IMR-90 (cell line): ENCODE results near the gene MDH1. TPM values are rescaled to one million over a fixed set of nuclear protein-coding genes. Genes with fewer than 3 reads are reported as not detected.

Source experiments
- ATAC-seq: fragments of 200-7000 bp; cut with Tn5 transposase; 2 replicates; pipeline ENCODE4 v1.9.1; 2020; ENCODE audit warnings: low read depth, mild to moderate bottlenecking, moderate library complexity
- BruUV-seq: library from RNA; stranded (reverse); fragments of 400-500 nt; replicated peaks from 2 replicates; lab custom pipeline; 2021; lab: Mats Ljungman, UMichigan
- CTCF ChIA-PET: fragments of 300-600 bp; formaldehyde crosslinking; extraction: SDS; loops from one replicate; lab custom pipeline; 2021; ENCODE audit warnings: antibody characterized with exemption; lab: Yijun Ruan, JAX
- POLR2A ChIA-PET: fragments of 300-600 bp; sonication (Branson Sonifier 250); formaldehyde crosslinking; loops from one replicate; lab custom pipeline; 2022; ENCODE audit warnings: antibody characterized with exemption; ENCODE audit not compliant: unreplicated experiment; lab: Charles Lee
- DNase-seq: peaks from one replicate; pipeline ENCODE4 v3.0.0; 2013
- H2AFZ ChIP-seq: replicated peaks from 2 replicates; pipeline ENCODE3; 2013; ENCODE audit warnings: low read length, mild to moderate bottlenecking; ENCODE audit not compliant: poor library complexity
- H2AK5ac ChIP-seq: 2 replicates; pipeline ENCODE4 v1.6.1; 2013; ENCODE audit warnings: low read depth, low read length, inconsistent platforms
- H2AK9ac ChIP-seq: replicated peaks from 2 replicates; pipeline ENCODE3; 2013; ENCODE audit warnings: mild to moderate bottlenecking, low read depth, low read length, moderate library complexity; ENCODE audit not compliant: poor library complexity
- H2BK120ac ChIP-seq: 2 replicates; pipeline ENCODE4 v1.6.1; 2013; ENCODE audit warnings: low read depth, low read length, inconsistent platforms
- H2BK15ac ChIP-seq: 3 replicates; pipeline ENCODE4 v1.6.1; 2013; ENCODE audit warnings: low read depth, low read length, inconsistent platforms
- H2BK20ac ChIP-seq: 2 replicates; pipeline ENCODE4 v1.6.1; 2013; ENCODE audit warnings: low read depth, mild to moderate bottlenecking, inconsistent platforms, low read length, moderate library complexity
- H2BK5ac ChIP-seq: 2 replicates; pipeline ENCODE4 v1.6.1; 2013; ENCODE audit warnings: mild to moderate bottlenecking, low read depth, low read length, inconsistent platforms; ENCODE audit not compliant: poor library complexity, severe bottlenecking
- H3K14ac ChIP-seq: replicated peaks from 2 replicates; pipeline ENCODE4 v1.6.1; 2013; ENCODE audit warnings: low read depth, low read length, inconsistent platforms
- H3K18ac ChIP-seq: 2 replicates; pipeline ENCODE4 v1.6.1; 2013; ENCODE audit warnings: low read depth, low read length, control low read depth
- H3K23ac ChIP-seq: 2 replicates; pipeline ENCODE4 v1.6.1; 2013; ENCODE audit warnings: low read depth, low read length, inconsistent platforms
- H3K27ac ChIP-seq: 2 replicates; pipeline ENCODE4 v1.5.1; 2013; ENCODE audit warnings: mild to moderate bottlenecking, control low read depth, low read length; ENCODE audit not compliant: insufficient read depth
- H3K27me3 ChIP-seq: 2 replicates; pipeline ENCODE4 v1.6.1; 2013; ENCODE audit warnings: low read length; ENCODE audit not compliant: control insufficient read depth, insufficient read depth
- H3K36me3 ChIP-seq: 2 replicates; pipeline ENCODE4 v1.6.1; 2013; ENCODE audit warnings: low read length, mixed read lengths; ENCODE audit not compliant: control insufficient read depth, insufficient read depth
- H3K4ac ChIP-seq: 2 replicates; pipeline ENCODE4 v1.6.1; 2013; ENCODE audit warnings: low read depth, low read length, inconsistent platforms
- H3K4me1 ChIP-seq: 2 replicates; pipeline ENCODE4 v1.6.1; 2013; ENCODE audit warnings: low read length, mixed read lengths; ENCODE audit not compliant: control insufficient read depth, insufficient read depth
- H3K4me2 ChIP-seq: 2 replicates; pipeline ENCODE4 v1.6.1; 2013; ENCODE audit warnings: low read depth, mild to moderate bottlenecking, control low read depth, low read length, moderate library complexity
- H3K4me3 ChIP-seq: 2 replicates; pipeline ENCODE4 v1.5.1; 2013; ENCODE audit warnings: low read depth, mild to moderate bottlenecking, control low read depth, low read length, moderate library complexity; ENCODE audit not compliant: insufficient read depth
- H3K56ac ChIP-seq: 2 replicates; pipeline ENCODE4 v1.6.1; 2013; ENCODE audit warnings: low read length, inconsistent platforms; ENCODE audit not compliant: insufficient read depth; ENCODE audit errors: extremely low read depth
- H3K79me1 ChIP-seq, 2 experiments: 2 replicates each; pipeline ENCODE4 v1.6.1; 2013; ENCODE audit warnings: low read length in 2 of 2, inconsistent platforms in 1 of 2, low read depth in 1 of 2
- H3K9ac ChIP-seq: 2 replicates; pipeline ENCODE4 v1.6.1; 2013; ENCODE audit warnings: low read depth, low read length, control low read depth
- H3K9me1 ChIP-seq: 2 replicates; pipeline ENCODE4 v1.6.1; 2013; ENCODE audit warnings: low read length, inconsistent platforms; ENCODE audit not compliant: insufficient read depth
- H3K9me3 ChIP-seq: 2 replicates; pipeline ENCODE4 v1.6.1; 2013; ENCODE audit warnings: low read length; ENCODE audit not compliant: control insufficient read depth, insufficient read depth
- H4K20me1 ChIP-seq: 2 replicates; pipeline ENCODE4 v1.6.1; 2013; ENCODE audit warnings: low read length, inconsistent platforms; ENCODE audit not compliant: insufficient read depth
- H4K5ac ChIP-seq: 2 replicates; pipeline ENCODE4 v1.6.1; 2013; ENCODE audit warnings: mild to moderate bottlenecking, low read depth, low read length, control low read depth
- H4K8ac ChIP-seq, 2 experiments: 2 replicates each; pipeline ENCODE4 v1.6.1; 2013; ENCODE audit warnings: low read depth in 2 of 2, low read length in 2 of 2, control low read depth in 1 of 2, inconsistent platforms in 1 of 2
- H4K91ac ChIP-seq: 2 replicates; pipeline ENCODE4 v1.6.1; 2013; ENCODE audit warnings: low read depth, low read length, inconsistent platforms; ENCODE audit not compliant: insufficient read depth
- BHLHE40 ChIP-seq: fragments of 150-350 bp; IDR thresholded peaks from 2 replicates; pipeline ENCODE4 v1.6.1; 2016; ENCODE audit warnings: mild to moderate bottlenecking, low read depth, low read length
- CHD1 ChIP-seq: IDR thresholded peaks from 2 replicates; pipeline ENCODE4 v1.6.1; 2012; ENCODE audit warnings: low read depth, low read length, improper control_type of control experiment
- FOS ChIP-seq: fragments of 150-350 bp; IDR thresholded peaks from 2 replicates; pipeline ENCODE4 v1.6.1; 2016; ENCODE audit warnings: low read depth, low read length
- MAFK ChIP-seq: IDR thresholded peaks from 2 replicates; pipeline ENCODE4 v1.6.1; 2012; ENCODE audit warnings: low read depth, low read length, improper control_type of control experiment
- MAZ ChIP-seq: IDR thresholded peaks from 2 replicates; pipeline ENCODE4 v1.6.1; 2012; ENCODE audit warnings: low read depth, mild to moderate bottlenecking, low read length, improper control_type of control experiment, moderate library complexity, borderline replicate concordance
- MXI1 ChIP-seq: IDR thresholded peaks from 2 replicates; pipeline ENCODE4 v1.6.1; 2012; ENCODE audit warnings: low read depth, mild to moderate bottlenecking, low read length, moderate library complexity, borderline replicate concordance
- NFE2L2 ChIP-seq: fragments of 150-350 bp; IDR thresholded peaks from 2 replicates; pipeline ENCODE4 v1.6.1; 2016; ENCODE audit warnings: low read depth, mild to moderate bottlenecking, low read length
- POLR2A ChIP-seq: IDR thresholded peaks from 2 replicates; pipeline ENCODE4 v1.6.1; 2012; ENCODE audit warnings: mild to moderate bottlenecking, low read depth, low read length
- RAD21 ChIP-seq: IDR thresholded peaks from 2 replicates; pipeline ENCODE4 v1.6.1; 2012; ENCODE audit warnings: low read length, improper control_type of control experiment
- RCOR1 ChIP-seq: IDR thresholded peaks from 2 replicates; pipeline ENCODE4 v1.6.1; 2012; ENCODE audit warnings: mild to moderate bottlenecking, low read length, improper control_type of control experiment; ENCODE audit not compliant: insufficient replicate concordance
- RFX5 ChIP-seq: IDR thresholded peaks from 2 replicates; pipeline ENCODE4 v1.8.0; 2012; ENCODE audit warnings: low read depth, mild to moderate bottlenecking, low read length, moderate library complexity
- SMC3 ChIP-seq: fragments of 150-350 bp; IDR thresholded peaks from 2 replicates; pipeline ENCODE4 v1.6.1; 2016; ENCODE audit warnings: low read depth, mild to moderate bottlenecking, antibody characterized with exemption, low read length, moderate library complexity
- WGBS, 2 experiments: methylation state at CpG; one replicate each; pipeline versions ENCODE4 v1.1.5 to v1.1.7; 2013; ENCODE audit warnings: missing lambda C conversion rate in 2 of 2; ENCODE audit not compliant: insufficient read length in 1 of 2; ENCODE audit errors: extremely low coverage in 2 of 2; 5-methylcytosine and 5-hydroxymethylcytosine counted together
- dilution Hi-C: fragments of 300-500 bp; cut with HindIII; formaldehyde crosslinking; loops from one replicate; pipeline ENCODE4 v1.14.3; 2018; ENCODE audit warnings: low sequenced_read_pairs; ENCODE audit not compliant: unreplicated experiment
- in situ Hi-C: fragments of 300-500 bp; cut with MboI; formaldehyde crosslinking; loops from 3 replicates; pipeline ENCODE4 v1.14.3; 2019; ENCODE audit warnings: low sequenced_read_pairs, inconsistent platforms, mixed read lengths
- intact Hi-C: fragments of 100-400 bp; cut with micrococcal nuclease; formaldehyde crosslinking; loops from 2 replicates; pipeline ENCODE4 v1.10.0; 2022
- polyA plus RNA-seq, 3 experiments: library from polyadenylated mRNA; depleted of rRNA; stranded (reverse); fragments of >200 nt; gene quantifications; 2 replicates each; pipeline ENCODE4 v1.2.3, GENCODE V29; 2012; ENCODE audit warnings: low replicate concordance in 1 of 3
- total RNA-seq: library from RNA; depleted of rRNA; stranded (reverse); fragments of >200 nt; gene quantifications from 2 replicates; pipeline ENCODE4 v1.2.3, GENCODE V29; 2012
- TF ChIP-seq, protein P1 (sequence below): fragments of 150-350 bp; IDR thresholded peaks from 2 replicates; pipeline ENCODE4 v1.6.1; 2017; ENCODE audit warnings: mild to moderate bottlenecking, antibody characterized with exemption, low read length, low read depth
- TF ChIP-seq, protein P2 (sequence below): fragments of 150-350 bp; IDR thresholded peaks from 2 replicates; pipeline ENCODE4 v1.6.1; 2016; ENCODE audit warnings: low read depth, mild to moderate bottlenecking, low read length, moderate library complexity, borderline replicate concordance
- TF ChIP-seq, protein P3 (sequence below): conservative IDR thresholded peaks from 2 replicates; pipeline ENCODE4 v1.5.1; 2012; ENCODE audit warnings: mild to moderate bottlenecking, low read depth, low read length, improper control_type of control experiment

MDH1 gene
- total and polyA plus RNA-seq, 2 of the 4 experiments (the other 2 are of a cell fraction): 195 to 248 TPM

DNA sequence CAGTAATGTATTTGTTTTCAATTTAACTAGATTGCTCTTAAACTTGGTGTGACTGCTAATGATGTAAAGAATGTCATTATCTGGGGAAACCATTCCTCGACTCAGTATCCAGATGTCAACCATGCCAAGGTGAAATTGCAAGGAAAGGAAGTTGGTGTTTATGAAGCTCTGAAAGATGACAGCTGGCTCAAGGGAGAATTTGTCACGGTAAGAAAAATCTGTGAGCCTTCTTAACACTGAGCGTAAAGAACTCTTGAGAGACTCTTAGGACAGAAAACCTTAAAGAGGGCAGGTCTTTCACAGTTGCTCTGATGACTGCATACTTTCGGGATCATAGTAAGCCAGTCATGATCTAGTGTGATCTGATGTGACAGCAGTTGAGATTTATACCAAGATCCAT, 15.9 kb downstream of the MDH1 start:
- H3K56ac ChIP-seq: no peak overlapping the region
- WGBS, 2 experiments: 100% methylated on average over 2 of the region's 4 CpGs; no CpG with 5 or more reads in 1 of the 2 experiments
- ATAC-seq: no peak
- ChIA-PET CTCF (no interaction called here), POLR2A (no interaction called here)
- H3K4me3 ChIP-seq: no peak overlapping the region
- no peak overlapping the region for H3K27ac ChIP-seq
- in situ Hi-C loops (loop anchor here (10.0 kb wide), 1 partner anchor 250 kb away; no protein-coding TSS in a partner anchor), intact Hi-C loops (no loop called here), dilution Hi-C loops (no loop called here)
- H4K5ac ChIP-seq: no peak overlapping the region
- no peak overlapping the region for H3K23ac ChIP-seq
- H3K79me1 ChIP-seq: 0 out of 4 replicates have a peak, but pooled peaks cover 0 to 4% of the 10 kb centered on the region in 2 experiments
- no peaks in the 10 kb centered on the region for H3K9me3 ChIP-seq
- no peak overlapping the region for H3K4ac ChIP-seq
- DNase-seq: no peak
- H4K20me1 ChIP-seq: no peaks in the 10 kb centered on the region
- H3K27me3 ChIP-seq: no peaks in the 10 kb centered on the region
- H3K14ac ChIP-seq: no peak overlapping the region
- H3K36me3 ChIP-seq: peaks cover 29% of the 10 kb centered on the region
- H2BK15ac ChIP-seq: no peak overlapping the region
- no peaks in the 10 kb centered on the region for H3K4me1 ChIP-seq
- no peak overlapping the region for H3K9ac ChIP-seq
- no peaks in the 10 kb centered on the region for H3K9me1 ChIP-seq
- TF ChIP-seq MAZ (no peak), BHLHE40 (no peak), POLR2A (no peak), RFX5 (no peak), NFE2L2 (no peak), SMC3 (no peak), MAFK (no peak), CHD1 (no peak), FOS (no peak), RCOR1 (no peak), MXI1 (no peak), RAD21 (no peak)
- TF ChIP-seq, protein P1, sequence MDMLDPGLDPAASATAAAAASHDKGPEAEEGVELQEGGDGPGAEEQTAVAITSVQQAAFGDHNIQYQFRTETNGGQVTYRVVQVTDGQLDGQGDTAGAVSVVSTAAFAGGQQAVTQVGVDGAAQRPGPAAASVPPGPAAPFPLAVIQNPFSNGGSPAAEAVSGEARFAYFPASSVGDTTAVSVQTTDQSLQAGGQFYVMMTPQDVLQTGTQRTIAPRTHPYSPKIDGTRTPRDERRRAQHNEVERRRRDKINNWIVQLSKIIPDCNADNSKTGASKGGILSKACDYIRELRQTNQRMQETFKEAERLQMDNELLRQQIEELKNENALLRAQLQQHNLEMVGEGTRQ: no peak
- TF ChIP-seq, protein P2, sequence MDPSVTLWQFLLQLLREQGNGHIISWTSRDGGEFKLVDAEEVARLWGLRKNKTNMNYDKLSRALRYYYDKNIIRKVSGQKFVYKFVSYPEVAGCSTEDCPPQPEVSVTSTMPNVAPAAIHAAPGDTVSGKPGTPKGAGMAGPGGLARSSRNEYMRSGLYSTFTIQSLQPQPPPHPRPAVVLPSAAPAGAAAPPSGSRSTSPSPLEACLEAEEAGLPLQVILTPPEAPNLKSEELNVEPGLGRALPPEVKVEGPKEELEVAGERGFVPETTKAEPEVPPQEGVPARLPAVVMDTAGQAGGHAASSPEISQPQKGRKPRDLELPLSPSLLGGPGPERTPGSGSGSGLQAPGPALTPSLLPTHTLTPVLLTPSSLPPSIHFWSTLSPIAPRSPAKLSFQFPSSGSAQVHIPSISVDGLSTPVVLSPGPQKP: no peak
- TF ChIP-seq, protein P3, sequence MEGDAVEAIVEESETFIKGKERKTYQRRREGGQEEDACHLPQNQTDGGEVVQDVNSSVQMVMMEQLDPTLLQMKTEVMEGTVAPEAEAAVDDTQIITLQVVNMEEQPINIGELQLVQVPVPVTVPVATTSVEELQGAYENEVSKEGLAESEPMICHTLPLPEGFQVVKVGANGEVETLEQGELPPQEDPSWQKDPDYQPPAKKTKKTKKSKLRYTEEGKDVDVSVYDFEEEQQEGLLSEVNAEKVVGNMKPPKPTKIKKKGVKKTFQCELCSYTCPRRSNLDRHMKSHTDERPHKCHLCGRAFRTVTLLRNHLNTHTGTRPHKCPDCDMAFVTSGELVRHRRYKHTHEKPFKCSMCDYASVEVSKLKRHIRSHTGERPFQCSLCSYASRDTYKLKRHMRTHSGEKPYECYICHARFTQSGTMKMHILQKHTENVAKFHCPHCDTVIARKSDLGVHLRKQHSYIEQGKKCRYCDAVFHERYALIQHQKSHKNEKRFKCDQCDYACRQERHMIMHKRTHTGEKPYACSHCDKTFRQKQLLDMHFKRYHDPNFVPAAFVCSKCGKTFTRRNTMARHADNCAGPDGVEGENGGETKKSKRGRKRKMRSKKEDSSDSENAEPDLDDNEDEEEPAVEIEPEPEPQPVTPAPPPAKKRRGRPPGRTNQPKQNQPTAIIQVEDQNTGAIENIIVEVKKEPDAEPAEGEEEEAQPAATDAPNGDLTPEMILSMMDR: no peak
- H2AK9ac ChIP-seq: no peak overlapping the region
- H2AFZ ChIP-seq: no peak overlapping the region
- no peak overlapping the region for H2AK5ac ChIP-seq
- no peak overlapping the region for H3K4me2 ChIP-seq
- H2BK5ac ChIP-seq: no peak overlapping the region
- no peak overlapping the region for H4K8ac ChIP-seq
- H2BK120ac ChIP-seq: no peak overlapping the region
- H4K91ac ChIP-seq: no peak overlapping the region
- H3K18ac ChIP-seq: no peak overlapping the region
- BruUV-seq: no TSS peak
- no peak overlapping the region for H2BK20ac ChIP-seq
